Heart right ventricle (tissue), 16 donors: Measurements from ENCODE around the gene UACA. TPM values are rescaled to one million over a fixed set of nuclear protein-coding genes. Genes with fewer than 3 reads are reported as not detected.

Experiments used
- ATAC-seq, 8 donors: fragments of 200-7000 bp; cut with Tn5 transposase; one replicate each; pipeline ENCODE4 v1.9.1; 2020; ENCODE audit warnings: mild to moderate bottlenecking in 8 of 8, moderate library complexity in 8 of 8, moderate number of reproducible peaks in 1 of 8
- DNase-seq, 2 donors: peaks; one replicate each; pipeline ENCODE4 v3.0.0-alpha.2; 2020
- H3K27ac ChIP-seq, 10 donors: fragments of 200-600 bp; sonication (generic) in 2 of 10; one replicate each; pipeline versions ENCODE4 v1.5.0 to v1.8.0; 2020 to 2022; ENCODE audit warnings: mild to moderate bottlenecking in 3 of 10
- H3K27me3 ChIP-seq, 7 donors: fragments of 200-600 bp; one replicate each; pipeline ENCODE4 v1.8.0; 2021 to 2022; ENCODE audit warnings: mild to moderate bottlenecking in 2 of 7
- H3K36me3 ChIP-seq, 9 donors: fragments of 200-600 bp; sonication (generic) in 1 of 9; one replicate each; pipeline versions ENCODE4 v1.5.0 to v1.8.0; 2020 to 2022; ENCODE audit warnings: mild to moderate bottlenecking in 2 of 9
- H3K4me1 ChIP-seq, 9 donors: fragments of 200-600 bp; sonication (generic) in 1 of 9; one replicate each; pipeline versions ENCODE4 v1.5.0 to v1.8.0; 2020 to 2022; ENCODE audit warnings: mild to moderate bottlenecking in 4 of 9
- H3K4me3 ChIP-seq, 10 donors: fragments of 200-600 bp; sonication (generic) in 2 of 10; one replicate each; pipeline versions ENCODE4 v1.5.0 to v1.8.0; 2020 to 2022; ENCODE audit warnings: mild to moderate bottlenecking in 7 of 10, moderate library complexity in 2 of 10
- H3K9me3 ChIP-seq, 11 donors: fragments of 200-600 bp in 10 of 11; sonication (generic) in 2 of 11; one replicate each; pipeline versions ENCODE4 v1.5.0 to v1.8.0; 2013 to 2022; ENCODE audit warnings: mild to moderate bottlenecking in 2 of 11, control low read depth in 1 of 11, moderate library complexity in 1 of 11
- CTCF ChIP-seq, 9 donors: fragments of 200-600 bp; sonication (generic) in 2 of 9; IDR thresholded peaks; one replicate each; pipeline versions ENCODE4 v1.5.0 to v1.8.0; 2021 to 2022; ENCODE audit warnings: antibody characterized with exemption in 9 of 9, mild to moderate bottlenecking in 5 of 9, moderate library complexity in 1 of 9
- WGBS, 2 donors: extraction: QIAGEN DNeasy Blood & Tissue Kit; methylation state at CpG; one replicate each; pipeline ENCODE4 v1.1.7; 2013; ENCODE audit warnings: inconsistent platforms in 1 of 2; 5-methylcytosine and 5-hydroxymethylcytosine counted together
- intact Hi-C, 10 donors: fragments of 100-400 bp; cut with DNase I; formaldehyde crosslinking; loops; one replicate each; pipeline versions ENCODE4 v1.11.1 to v1.14.2; 2022
- polyA plus RNA-seq, 2 donors: library from polyadenylated mRNA; stranded (reverse); fragments of 200-250 nt; gene quantifications; one replicate each; pipeline ENCODE4 v1.2.3, GENCODE V29; 2013
- total RNA-seq, 10 donors: library from RNA; stranded (reverse); fragmentation: NEBNext Ultra II Directional in 3 of 10; extraction: Animal tissue kit (Norgen Biotek cat#: 25700) in 3 of 10; gene quantifications; one replicate each; pipeline versions ENCODE4 v1.2.1 to v1.2.4, GENCODE V29; 2021 to 2023
- donor health status: Arrhythmogenic right ventricular cardiomyopathy.
- donor health status: ischemic (EF 13 %, LVEDD 7.1; RV severe dilation, severe dysfunction).
- donor health status: healthy with polysubstance abuse.
- donor health status: DM: no; HTN: yes; CAD: no.
- donor health status: DM: no; HTN: no; CAD: no.
- donor health status: ischemic (EF 25% LVEDD 6.9; RV normal size, moderate dysfunction).
- donor health status: ischemic (EF 25% LVEDD 5.7; RV mildly dilated, moderate dysfunction).
- donor health status: healthy.
- donor health status: DM: yes; HTN: yes; CAD: no.
- donor health status: Ischemic cardiomyopathy.
- donor health status: ischemic (EF 35%, LVEDD 5.7; RV mildly dilated, moderate dysfunction).
- donor health status: nonischemic (EF 11% LVEDD 7.7; RV severe dilation, severe dysfunction).
- donor health status: DM: yes; HTN: yes; CAD: no.
- donor health status: PGD.
- donor health status: ischemic (EF 29% LVEDD 5.4; RV normal size, mild dysfunction).
- donor health status: nonischemic (EF 23%, LVEDD 6.1; RV moderate dilation, normal function).

The UACA gene
- total and polyA plus RNA-seq, 12 donors, result 14.2 to 75.4 (median 47.1) TPM

- peaks cover 0 to 28% (median 9%) of the 10 kb centered on the region in 9 donors for H3K4me1 ChIP-seq
- no peak overlapping the region for H3K4me3 ChIP-seq
- peak overlapping the region in 1 of 10 donors; percentile 27 for H3K27ac ChIP-seq
- H3K9me3 ChIP-seq, result no peaks in the 10 kb centered on the region
- no peaks in the 10 kb centered on the region for H3K27me3 ChIP-seq
- 75% methylated on average over 6 of the region's 6 CpGs for WGBS, 2 donors
- intact Hi-C loops, result loop anchor here in 7 of 10 donors (1.0 to 10.0 kb wide), 10 partner anchors 41 to 196 kb away; partner anchors contain the start of gene UACA (in 2 of the 7)
- ATAC-seq, result peak in 2 of 8 donors; percentile 22 to 24
- TF ChIP-seq CTCF (IDR thresholded peaks at IDR 0.05), result no peak
- DNase-seq, result no peak
- peaks cover 0 to 87% (median 26%) of the 10 kb centered on the region in 9 donors for H3K36me3 ChIP-seq
These were observed 82.5 kb downstream of the UACA start for GRCh38 chr15:70680817-70681216.

- peak in 1 of 9 donors; percentile 19 for TF ChIP-seq CTCF (IDR thresholded peaks at IDR 0.05)
- Histone ChIP-seq H3K4me3 (no peak overlapping the region), H3K27me3 (no peaks in the 10 kb centered on the region), H3K27ac (peak overlapping the region in 2 of 10 donors; percentile 27 to 44), H3K4me1 (peaks cover 0 to 28% (median 9%) of the 10 kb centered on the region in 9 donors), H3K36me3 (peaks cover 0 to 87% (median 28%) of the 10 kb centered on the region in 9 donors), H3K9me3 (no peaks in the 10 kb centered on the region)
- intact Hi-C loops, result loop anchor here (1.0 to 10.0 kb wide), 11 partner anchors 42 to 197 kb away; partner anchors contain the start of gene UACA (in 2 of the 10)
- DNase-seq, result no peak
- ATAC-seq, result no peak
These were observed 83.5 kb downstream of the UACA start for GRCh38 chr15:70679919-70680231.

- TF ChIP-seq CTCF (IDR thresholded peaks at IDR 0.05), result no peak
- peaks cover 0 to 37% (median 22%) of the 10 kb centered on the region in 9 donors for H3K4me1 ChIP-seq
- ATAC-seq (no peak), DNase-seq (no peak)
- no peaks in the 10 kb centered on the region for H3K9me3 ChIP-seq
- H3K36me3 ChIP-seq, result peaks cover 0 to 100% (median 32%) of the 10 kb centered on the region in 9 donors
- no peak overlapping the region for H3K4me3 ChIP-seq
- intact Hi-C loops, result loop anchor here in 8 of 10 donors (10.0 kb wide), 2 partner anchors 53 to 203 kb away; no protein-coding TSS in a partner anchor
- H3K27ac ChIP-seq, result no peak overlapping the region
- no peaks in the 10 kb centered on the region for H3K27me3 ChIP-seq
These were observed 91.3 kb downstream of the UACA start for GRCh38 chr15:70672081-70672480.

GRCh38 chr15:70670680-70671079, 92.7 kb downstream of the UACA start:
- no peak overlapping the region for H3K4me3 ChIP-seq
- no peaks in the 10 kb centered on the region for H3K27me3 ChIP-seq
- ATAC-seq (no peak), DNase-seq (no peak)
- H3K27ac ChIP-seq, result peak overlapping the region in 2 of 10 donors; percentile 36 to 63
- H3K36me3 ChIP-seq, result peaks cover 0 to 97% (median 25%) of the 10 kb centered on the region in 9 donors
- intact Hi-C loops, result loop anchor here in 8 of 10 donors (10.0 kb wide), 2 partner anchors 54 to 204 kb away; no protein-coding TSS in a partner anchor
- peak in 5 of 9 donors; percentile 9 to 40 (median 29) for TF ChIP-seq CTCF (IDR thresholded peaks at IDR 0.05)
- H3K9me3 ChIP-seq, result no peaks in the 10 kb centered on the region
- peaks cover 0 to 44% (median 31%) of the 10 kb centered on the region in 9 donors for H3K4me1 ChIP-seq
- 96 to 98% methylated on average over 1 of the region's 1 CpG for WGBS, 2 donors
